Retina (tissue), 1 donor: ENCODE data around the gene KLRD1.
"Not testable (repeated sequence)": the region's sequence is repeated elsewhere in the genome, so short reads cannot be mapped to it uniquely, and the experiment has no call there.

ENCODE experiments used
- DNase-seq: peaks from one replicate; pipeline ENCODE4 v3.0.0-alpha.2; 2016

The KLRD1 gene

DNA sequence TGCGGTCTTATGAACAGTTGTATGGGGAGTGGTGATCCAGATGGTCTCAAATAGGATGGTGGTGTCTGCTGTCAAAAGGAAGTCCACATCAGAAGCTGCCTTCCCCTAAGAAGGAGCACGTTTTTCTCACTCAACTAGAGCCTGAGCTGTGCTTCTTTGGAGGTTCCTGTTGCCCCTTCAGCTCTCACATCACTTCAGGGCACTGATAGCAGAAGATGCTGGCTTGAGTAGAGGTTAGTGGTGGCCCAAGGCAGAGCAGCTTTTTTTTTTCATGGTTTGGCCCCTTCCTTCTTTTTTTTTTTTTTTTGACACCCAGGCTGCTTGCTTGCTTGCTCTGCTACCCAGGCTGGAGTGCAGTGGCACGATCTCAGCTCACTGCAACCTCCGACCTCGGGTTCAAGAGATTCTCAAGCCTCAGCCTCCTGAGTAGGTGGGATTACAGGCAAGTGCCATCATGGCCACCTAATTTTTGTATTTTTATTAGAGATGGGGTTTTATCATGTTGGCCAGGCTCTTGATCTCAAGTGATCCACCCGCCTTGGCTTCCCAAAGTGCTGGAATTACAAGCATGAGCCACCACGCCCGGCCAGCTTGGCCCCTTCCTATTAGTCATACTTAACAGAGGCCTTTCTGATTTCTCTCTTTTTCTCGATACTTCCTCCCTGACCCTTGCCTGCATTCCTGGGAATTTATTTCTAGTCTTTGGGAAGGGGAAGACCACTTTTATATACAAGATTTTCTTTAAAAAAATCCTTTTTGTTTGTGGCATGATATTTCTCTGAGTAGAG, 31.6 kb downstream of the KLRD1 start:
- no peak for DNase-seq

- not testable (repeated sequence) for DNase-seq
These were observed 33.3 kb downstream of the KLRD1 start for GRCh38 chr12:10340946-10341345.

- no peak for DNase-seq
These were observed 34.3 kb downstream of the KLRD1 start for GRCh38 chr12:10341892-10342509.

GRCh38 chr12:10351457-10351856, 43.8 kb downstream of the KLRD1 start:
- DNase-seq = not testable (repeated sequence)

- no peak for DNase-seq
These were observed 46.4 kb downstream of the KLRD1 start for GRCh38 chr12:10354071-10354470.

DNA sequence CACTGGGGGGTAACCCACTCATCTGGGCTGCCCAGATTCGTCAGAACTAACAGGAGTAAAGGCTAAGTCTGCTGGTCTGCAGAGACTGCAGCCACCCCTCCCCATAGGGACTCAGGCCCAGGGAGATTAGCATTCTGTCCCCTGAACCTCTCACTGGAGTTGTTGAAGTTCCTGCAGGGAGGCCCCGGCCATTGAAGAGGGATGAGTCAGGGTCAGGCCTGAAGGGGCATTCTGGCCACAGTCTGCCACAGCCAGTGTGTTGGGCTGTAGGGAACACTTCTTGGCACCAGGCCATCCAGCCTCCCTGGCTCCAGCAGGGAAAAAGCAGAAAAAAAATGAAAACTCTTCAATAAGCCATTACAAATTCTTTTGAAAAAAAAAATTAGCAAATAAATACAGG, 46.8 kb downstream of the KLRD1 start:
- no peak for DNase-seq

DNA sequence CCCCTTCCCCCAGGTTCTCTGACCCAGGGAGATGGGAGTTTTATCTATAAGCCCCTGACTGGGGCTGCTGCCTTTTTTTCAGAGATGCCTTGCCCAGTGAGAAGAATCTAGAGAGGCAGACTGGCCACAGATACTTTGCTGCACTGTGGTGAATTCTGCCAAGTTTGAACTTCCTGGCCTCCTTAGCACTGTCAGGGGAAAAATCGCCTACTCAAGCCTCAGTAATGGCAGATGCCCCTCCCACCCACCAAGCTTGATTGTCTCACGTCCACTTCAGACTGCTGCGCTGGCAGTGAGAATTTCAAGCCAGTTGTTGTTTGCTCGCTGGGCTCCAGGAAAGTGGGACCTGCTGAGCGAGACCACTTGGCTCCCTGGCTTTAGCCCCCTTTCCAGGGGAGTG, 50.5 kb downstream of the KLRD1 start:
- DNase-seq = no peak

GRCh38 chr12:10358969-10359368, 51.3 kb downstream of the KLRD1 start:
- DNase-seq = no peak

- peak; percentile 8 for DNase-seq
These were observed 53.4 kb downstream of the KLRD1 start for GRCh38 chr12:10361084-10361483.

GRCh38 chr12:10361622-10362021, 54.0 kb downstream of the KLRD1 start:
- no peak for DNase-seq

- no peak for DNase-seq
These were observed 54.7 kb downstream of the KLRD1 start for GRCh38 chr12:10362325-10362724.

- DNase-seq = peak; percentile 18
These were observed 55.4 kb downstream of the KLRD1 start for GRCh38 chr12:10362828-10363657.

DNA sequence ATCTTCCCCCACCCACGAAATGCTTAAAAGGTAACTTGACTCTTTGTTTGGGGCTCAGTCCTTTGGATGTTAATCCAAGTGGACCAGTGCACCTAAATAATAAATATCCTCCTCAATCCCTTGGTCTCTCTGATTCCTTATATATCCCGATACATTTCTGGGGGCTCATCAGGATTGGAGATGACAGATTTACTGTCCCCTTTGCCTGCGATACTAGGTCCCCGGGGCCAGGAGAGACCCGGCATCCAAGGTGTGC, 55.9 kb downstream of the KLRD1 start:
- DNase-seq = no peak

GRCh38 chr12:10363914-10364814, 56.5 kb downstream of the KLRD1 start:
- DNase-seq = peak; percentile 81

GRCh38 chr12:10364815-10365622, 57.3 kb downstream of the KLRD1 start:
- peak; percentile 78 for DNase-seq

DNA sequence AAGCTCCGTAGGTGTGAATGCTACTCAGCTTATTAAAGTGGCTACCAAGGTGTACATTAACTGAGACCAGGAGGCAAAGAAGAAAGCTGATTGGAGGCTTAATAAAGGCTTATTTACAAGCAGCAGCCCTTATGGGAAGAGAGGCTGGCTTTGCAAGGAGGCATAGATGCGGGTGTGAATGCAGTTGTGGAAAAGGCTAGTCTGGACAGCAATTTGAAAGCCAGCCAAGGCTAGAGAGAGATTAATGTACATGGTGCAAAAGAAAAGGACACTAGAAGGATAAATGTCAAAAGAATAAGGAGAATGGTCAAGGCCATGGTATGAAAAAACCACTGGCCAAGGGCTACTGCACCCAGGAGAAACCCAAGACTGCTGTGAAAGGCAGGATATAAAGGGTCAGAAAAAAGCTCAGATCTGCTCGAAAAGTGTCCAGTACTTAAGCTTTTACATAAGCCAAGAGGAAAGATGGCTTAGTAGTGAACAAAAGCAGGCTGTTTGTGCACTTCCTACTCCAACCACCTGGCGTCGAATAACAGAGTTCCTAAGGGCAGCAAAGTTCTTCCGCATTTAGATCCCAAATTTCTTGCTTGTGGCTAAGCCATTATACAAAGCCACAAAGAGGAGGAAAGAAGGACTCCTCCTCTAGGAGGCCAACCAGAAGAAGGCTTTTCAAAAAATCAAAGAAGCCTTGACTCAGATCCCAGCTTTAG, 58.2 kb downstream of the KLRD1 start:
- DNase-seq = peak; percentile 32

GRCh38 chr12:10366875-10367274, 59.2 kb downstream of the KLRD1 start:
- DNase-seq = no peak

GRCh38 chr12:10367714-10368113, 60.0 kb downstream of the KLRD1 start:
- DNase-seq = not testable (repeated sequence)

GRCh38 chr12:10368206-10369171, 60.8 kb downstream of the KLRD1 start:
- DNase-seq = peak; percentile 15
